K562 (cell line): Measurements from ENCODE around the gene TUBB1. TPM values are rescaled to one million over a fixed set of nuclear protein-coding genes. Genes with fewer than 3 reads are reported as not detected.
A peak's percentile ranks its signal among the peaks of the same experiment; 100 is the strongest.

Experiments
- ATAC-seq: fragments of 200-7000 bp; cut with Tn5 transposase; 3 replicates; pipeline ENCODE4 v1.9.1; 2020; ENCODE audit warnings: moderate library complexity
- BruUV-seq: library from RNA; stranded (reverse); fragments of 400-500 nt; replicated peaks from 2 replicates; lab custom pipeline; 2021; lab: Mats Ljungman, UMichigan
- CTCF ChIA-PET: fragments of 300-600 bp; formaldehyde crosslinking; extraction: SDS; loops from one replicate; lab custom pipeline; 2021; ENCODE audit warnings: low intra/inter-chr PET ratio; lab: Yijun Ruan, JAX
- POLR2A ChIA-PET: fragments of 300-600, 350-650 bp; sonication (Branson Sonifier 250); formaldehyde crosslinking; extraction: SDS; loops from one replicate; lab custom pipeline; 2021; ENCODE audit warnings: antibody characterized with exemption, inconsistent platforms; lab: Yijun Ruan, JAX
- DNase-seq, 4 experiments: peaks; one replicate each; pipeline versions ENCODE4 v3.0.0 to v3.0.0-alpha.2; 2011 to 2018; ENCODE audit warnings: low spot score in 3 of 4, mixed read lengths in 3 of 4; ENCODE audit errors: extremely low read depth in 1 of 4
- FAIRE-seq: peaks from 2 replicates; lab custom pipeline; 2011; peaks lifted over from hg19 to GRCh38; lab: Jason Lieb, UNC
- H2AFZ ChIP-seq: 2 replicates; pipeline ENCODE4 v1.6.0; 2011; ENCODE audit warnings: low read depth, low read length, control low read depth, inconsistent platforms
- H3K27ac ChIP-seq: fragments of 200-600 bp; 3 replicates; pipeline ENCODE4 v1.8.0; 2011; ENCODE audit warnings: low read depth, mild to moderate bottlenecking, control low read depth, inconsistent platforms, low read length, moderate library complexity, mixed read lengths; ENCODE audit errors: extremely low read depth
- H3K27me3 ChIP-seq, 2 experiments: fragments of 300-600 bp in 1 of 2; 2 replicates in 1 of 2; 3 replicates in 1 of 2; pipeline versions ENCODE4 v1.6.0 to v1.8.0; 2011; ENCODE audit warnings: inconsistent platforms in 2 of 2, low read length in 2 of 2, mild to moderate bottlenecking in 1 of 2, mixed read lengths in 1 of 2, moderate library complexity in 1 of 2; ENCODE audit not compliant: control insufficient read depth in 2 of 2, insufficient read depth in 2 of 2
- H3K36me3 ChIP-seq: fragments of 300-600 bp; 3 replicates; pipeline ENCODE4 v1.8.0; 2011; ENCODE audit warnings: mild to moderate bottlenecking, low read length, inconsistent platforms; ENCODE audit not compliant: control insufficient read depth, insufficient read depth
- H3K4me1 ChIP-seq, 2 experiments: fragments of 200-600 bp in 1 of 2; replicated peaks in 1 of 2; 2 replicates in 1 of 2; 3 replicates in 1 of 2; pipeline versions ENCODE4 v1.5.1 to v1.8.0; 2011; ENCODE audit warnings: inconsistent platforms in 2 of 2, low read length in 2 of 2, mild to moderate bottlenecking in 1 of 2, mixed read lengths in 1 of 2, moderate library complexity in 1 of 2; ENCODE audit not compliant: control insufficient read depth in 2 of 2, insufficient read depth in 2 of 2
- H3K4me2 ChIP-seq: 2 replicates; pipeline ENCODE4 v1.6.1; 2011; ENCODE audit warnings: low read length, control low read depth, inconsistent platforms, mixed read lengths; ENCODE audit not compliant: insufficient read depth
- H3K4me3 ChIP-seq: fragments of 200-600 bp; sonication (generic), shearing (Covaris generic); 2 replicates; pipeline ENCODE4 v1.5.1; 2016; ENCODE audit warnings: control low read depth, inconsistent platforms
- H3K79me2 ChIP-seq: fragments of 200-600 bp; 3 replicates; pipeline ENCODE4 v1.8.0; 2011; ENCODE audit warnings: low read length, inconsistent platforms; ENCODE audit not compliant: control insufficient read depth, insufficient read depth
- H3K9ac ChIP-seq, 2 experiments: 2 replicates each; pipeline versions ENCODE4 v1.6.0 to v1.6.1; 2011; ENCODE audit warnings: low read depth in 2 of 2, low read length in 2 of 2, control low read depth in 1 of 2, inconsistent platforms in 1 of 2, mild to moderate bottlenecking in 1 of 2, mixed read lengths in 1 of 2; ENCODE audit not compliant: insufficient read depth in 1 of 2
- H3K9me1 ChIP-seq: one replicate; pipeline ENCODE4 v1.6.0; 2011; ENCODE audit warnings: inconsistent platforms, mild to moderate bottlenecking, low read length, moderate library complexity; ENCODE audit not compliant: control insufficient read depth, insufficient read depth
- H3K9me3 ChIP-seq: replicated peaks from 2 replicates; pipeline ENCODE4 v1.5.1; 2011; ENCODE audit warnings: low read depth, low read length, inconsistent platforms; ENCODE audit not compliant: control insufficient read depth, insufficient read depth
- H4K20me1 ChIP-seq: replicated peaks from 2 replicates; pipeline ENCODE4 v1.6.1; 2011; ENCODE audit warnings: low read length, inconsistent platforms, mixed read lengths; ENCODE audit not compliant: control insufficient read depth, insufficient read depth
- RBM25 ChIP-seq: fragments of 200-400 bp; formaldehyde crosslinking; IDR thresholded peaks from 2 replicates; pipeline ENCODE4 v1.6.1; 2018; ENCODE audit warnings: low read length, low read depth, moderate library complexity; ENCODE audit not compliant: severe bottlenecking
- REST ChIP-seq, 2 experiments: fragments of 450-650 bp; formaldehyde crosslinking in 1 of 2; IDR thresholded peaks; 2 replicates each; pipeline versions ENCODE4 v1.4.0 to v1.6.1; 2014 to 2020; ENCODE audit warnings: mild to moderate bottlenecking in 2 of 2, borderline replicate concordance in 1 of 2, low read depth in 1 of 2
- SREBF2 ChIP-seq: sonication (generic); formaldehyde crosslinking; IDR thresholded peaks from 2 replicates; pipeline ENCODE4 v1.4.0; 2020; ENCODE audit warnings: mild to moderate bottlenecking, missing genetic modification reagents
- ZNF274 ChIP-seq: IDR thresholded peaks from 2 replicates; pipeline ENCODE4 v1.6.1; 2011; ENCODE audit warnings: low read depth, mild to moderate bottlenecking, low read length, moderate library complexity, borderline replicate concordance
- WGBS: fragments of 100-300 bp; shearing (Covaris generic); methylation state at CpG from one replicate; pipeline ENCODE4 v1.1.6; 2016; ENCODE audit warnings: low coverage, mixed read lengths; ENCODE audit not compliant: insufficient coverage; ENCODE audit errors: missing lambda C conversion rate; 5-methylcytosine and 5-hydroxymethylcytosine counted together
- in situ Hi-C: fragments of 300-500 bp; cut with MboI; formaldehyde crosslinking; loops from 4 replicates; pipeline ENCODE4 v1.15.0; 2018; ENCODE audit warnings: inconsistent platforms, mixed read lengths
- intact Hi-C: fragments of 100-400 bp; cut with micrococcal nuclease; formaldehyde crosslinking; loops from 2 replicates; pipeline ENCODE4 v1.14.2; 2022
- polyA plus RNA-seq, 8 experiments: library from polyadenylated mRNA; depleted of rRNA in 4 of 8; stranded (reverse) in 5 of 8; unstranded in 3 of 8; fragments of >200 nt; fragmentation: Nextera tagmentation in 2 of 8; fragmentation: Illumina TruSeq in 1 of 8; extraction: Ambion mirVana in 2 of 8; extraction: Trizol in 1 of 8; gene quantifications; 2 replicates each; pipeline versions ENCODE4 v1.2.1 to v1.2.3, GENCODE V29; 2011 to 2014; ENCODE audit warnings: inconsistent platforms in 1 of 8, missing spikeins in 1 of 8
- total RNA-seq, 7 experiments: library from RNA; depleted of rRNA in 6 of 7; stranded (reverse); fragments of >200 nt in 6 of 7; fragmentation: Illumina TruSeq in 2 of 7; extraction: Trizol in 2 of 7; gene quantifications; 2 replicates each; pipeline versions ENCODE4 v1.2.1 to v1.2.3, GENCODE V29; 2011 to 2021; ENCODE audit warnings: low replicate concordance in 1 of 7

Gene TUBB1
- total and polyA plus RNA-seq, 9 of the 15 experiments (the other 6 are each of a cell fraction or from before 2014, with no cell fraction given): 1.5 to 3.9 (median 2.4) TPM

DNA sequence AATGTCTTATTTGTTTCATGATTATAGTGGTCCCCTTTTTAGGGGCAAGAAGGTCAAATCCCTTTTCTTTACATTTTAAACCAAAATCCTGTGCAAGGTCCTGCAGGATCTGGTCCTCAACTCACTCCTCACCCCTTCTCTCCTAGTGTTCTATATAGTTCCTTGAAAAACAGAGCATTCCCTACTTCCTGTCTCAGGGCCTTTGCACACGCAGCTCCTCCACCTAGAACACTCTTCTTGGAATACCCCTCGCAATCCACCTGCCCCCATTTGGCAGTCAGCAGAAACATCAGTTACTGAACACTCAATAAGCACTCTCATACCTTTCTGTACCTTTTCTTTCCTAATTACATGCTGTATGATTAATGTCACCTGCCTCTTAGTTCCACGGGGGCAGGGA is 16.2 kb downstream of the TUBB1 start:
- ChIA-PET CTCF (no interaction called here), POLR2A (no interaction called here)
- WGBS: 90% methylated on average over 3 of the region's 3 CpGs
- Histone ChIP-seq H3K4me3 (no peak overlapping the region), H3K4me2 (no peak overlapping the region), H3K27me3 (no peaks in the 10 kb centered on the region), H3K79me2 (peaks cover 70% of the 10 kb centered on the region), H2AFZ (no peak overlapping the region), H3K9ac (no peak overlapping the region), H3K27ac (no peak overlapping the region), H3K9me3 (no peaks in the 10 kb centered on the region), H3K36me3 (peaks cover 87% of the 10 kb centered on the region), H4K20me1 (no peaks in the 10 kb centered on the region), H3K9me1 (peaks cover 4% of the 10 kb centered on the region), H3K4me1 (peaks cover 12 to 14% of the 10 kb centered on the region in 2 experiments; a peak in 4 of 5 replicates)
- intact Hi-C loops (no loop called here), in situ Hi-C loops (no loop called here)
- no peak for DNase-seq
- ATAC-seq: no peak
- BruUV-seq: no TSS peak
- FAIRE-seq: no peak
- no peak for TF ChIP-seq REST (IDR thresholded peaks at IDR 0.05; ENCODE audit: borderline replicate concordance)
- TF ChIP-seq REST (CRISPR knock-in tag; IDR thresholded peaks at IDR 0.05; ENCODE audit: low read depth): no peak
- peak; percentile 33 for TF ChIP-seq RBM25
- TF ChIP-seq ZNF274: no peak
- TF ChIP-seq SREBF2: no peak
